Transverse colon (tissue), 4 donors: ENCODE measurements around the gene DAW1. TPM values are rescaled to one million over a fixed set of nuclear protein-coding genes. Genes with fewer than 3 reads are reported as not detected.

ENCODE experiments used
- DNase-seq: peaks from one replicate; pipeline ENCODE4 v3.0.0-alpha.2; 2019
- H3K27ac ChIP-seq, 4 donors: fragments of 200-600 bp; sonication (generic); 2 replicates each; pipeline ENCODE4 v1.5.1; 2016 to 2018; ENCODE audit warnings: inconsistent platforms in 4 of 4
- H3K27me3 ChIP-seq: fragments of 200-600 bp; sonication (generic); 2 replicates; pipeline ENCODE4 v1.5.1; 2017; ENCODE audit warnings: inconsistent platforms
- H3K36me3 ChIP-seq, 4 donors: fragments of 200-600 bp; sonication (generic); 2 replicates each; pipeline ENCODE4 v1.5.1; 2017 to 2019; ENCODE audit warnings: inconsistent platforms in 4 of 4
- H3K4me1 ChIP-seq, 4 donors: fragments of 200-600 bp; sonication (generic); 2 replicates each; pipeline ENCODE4 v1.5.1; 2017 to 2020; ENCODE audit warnings: inconsistent platforms in 4 of 4
- H3K4me3 ChIP-seq, 4 donors: fragments of 200-600 bp; sonication (generic); 1 replicate in 1 of 4; 2 replicates in 3 of 4; pipeline versions ENCODE4 v1.5.1 to v1.6.1; 2017 to 2019; ENCODE audit warnings: inconsistent platforms in 4 of 4
- H3K9me3 ChIP-seq, 2 donors: fragments of 200-600 bp; sonication (generic); 2 replicates each; pipeline ENCODE4 v1.5.1; 2017 to 2019; ENCODE audit warnings: inconsistent platforms in 2 of 2
- EP300 ChIP-seq: sonication (generic); formaldehyde crosslinking; IDR thresholded peaks from one replicate; pipeline ENCODE4 v1.6.1; 2017; ENCODE audit warnings: antibody characterized with exemption, low read depth
- POLR2A ChIP-seq: fragments of 450-650 bp; IDR thresholded peaks from one replicate; pipeline ENCODE4 v1.6.1; 2016; ENCODE audit warnings: antibody characterized with exemption, mild to moderate bottlenecking, moderate library complexity
- POLR2AphosphoS5 ChIP-seq, 3 donors: sonication (generic); formaldehyde crosslinking; IDR thresholded peaks; one replicate each; pipeline ENCODE4 v1.6.1; 2016; ENCODE audit warnings: antibody characterized with exemption in 3 of 3
- WGBS, 2 donors: methylation state at CpG; one replicate each; pipeline ENCODE4 v1.1.5; 2018; ENCODE audit warnings: low coverage in 1 of 2; 5-methylcytosine and 5-hydroxymethylcytosine counted together
- in situ Hi-C, 4 donors: fragments of 200-750 bp; cut with MboI; loops; one replicate each; pipeline versions ENCODE4 v1.15.0 to v1.15.1; 2017; ENCODE audit warnings: low sequenced_read_pairs in 3 of 4, low pct_ligation_motif_present in 1 of 4, low pct_unique_long_range_greater_than_20kb in 1 of 4
- intact Hi-C: fragments of 100-400 bp; cut with DNase I; formaldehyde crosslinking; loops from one replicate; pipeline ENCODE4 v1.15.1; 2023; ENCODE audit warnings: low total_unique reads
- total RNA-seq, 4 donors: library from RNA; depleted of rRNA; stranded (reverse); fragments of >200 nt; gene quantifications; one replicate each; pipeline ENCODE4 v1.1.0, GENCODE V29; 2016
- TF ChIP-seq, protein P1 (sequence below), 5 experiments: fragments of 200-600 bp in 3 of 5; fragments of 450-650 bp in 2 of 5; sonication (generic) in 3 of 5; IDR thresholded peaks; 1 replicate in 2 of 5; 2 replicates in 3 of 5; pipeline ENCODE4 v1.5.1; 2016 to 2017; ENCODE audit warnings: antibody characterized with exemption in 5 of 5, inconsistent platforms in 3 of 5, mild to moderate bottlenecking in 2 of 5, moderate library complexity in 1 of 5

DAW1 gene
- total RNA-seq, 4 donors from 2014 or later = not detected

DNA sequence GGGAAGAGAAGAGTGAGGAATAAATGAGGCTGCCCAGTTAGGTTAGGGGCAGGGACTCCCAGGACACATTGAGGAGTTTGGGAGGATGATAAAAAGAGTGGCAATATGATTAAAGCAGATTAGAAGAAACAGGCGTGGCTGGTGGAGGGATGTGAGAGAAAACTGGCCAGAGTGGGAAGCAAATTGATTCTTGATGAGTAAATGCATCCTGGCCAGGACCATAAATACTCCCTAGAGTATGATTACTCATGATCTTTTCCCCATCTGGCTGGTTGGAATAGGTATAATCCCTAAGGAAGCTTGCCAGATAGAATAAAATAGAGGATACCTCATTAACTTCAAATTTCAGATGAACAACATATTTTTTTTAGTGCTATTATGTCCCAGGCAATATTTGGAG lies 21.5 kb upstream of the DAW1 start:
- intact Hi-C loops = no loop called here

DNA sequence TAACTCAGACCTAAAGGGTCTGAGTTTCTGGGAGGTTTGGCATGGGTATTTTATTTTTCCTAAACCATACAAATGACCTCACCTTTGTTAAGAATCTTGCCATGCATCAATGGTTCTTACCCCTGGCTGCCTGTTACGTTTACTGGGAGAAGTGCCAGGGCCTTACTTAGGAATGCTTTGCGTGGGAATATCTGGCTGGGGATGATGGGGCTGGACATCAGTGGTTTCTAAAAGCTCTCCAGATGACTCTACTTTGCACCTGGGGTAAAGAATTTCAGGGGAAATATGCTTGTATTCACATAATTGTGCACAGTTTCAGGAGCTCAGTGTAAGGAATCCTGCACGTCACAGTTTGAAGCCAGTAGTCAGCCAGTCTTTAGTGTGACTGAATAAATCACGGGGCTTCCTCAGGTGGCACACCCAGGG lies 18.2 kb upstream of the DAW1 start:
- no peak for DNase-seq
- intact Hi-C loops (no loop called here), in situ Hi-C loops (loop anchor here in 2 of 4 donors (5.0 to 25.0 kb wide), 2 partner anchors 76 to 191 kb away; partner anchors contain the start of gene SCYGR5 (in 1 of the 2))
- Histone ChIP-seq H3K27ac (no peak overlapping the region), H3K9me3 (no peaks in the 10 kb centered on the region), H3K36me3 (no peaks in the 10 kb centered on the region), H3K4me1 (peaks cover 0 to 4% (median 0%) of the 10 kb centered on the region in 4 donors), H3K4me3 (no peak overlapping the region), H3K27me3 (no peaks in the 10 kb centered on the region)
- WGBS, 2 donors = 52 to 74% methylated on average over 2 to 4 of the region's 4 CpGs
- TF ChIP-seq EP300 = no peak
- TF ChIP-seq POLR2A = no peak
- TF ChIP-seq POLR2AphosphoS5 (IDR thresholded peaks at IDR 0.05) = no peak
- TF ChIP-seq, protein P1, sequence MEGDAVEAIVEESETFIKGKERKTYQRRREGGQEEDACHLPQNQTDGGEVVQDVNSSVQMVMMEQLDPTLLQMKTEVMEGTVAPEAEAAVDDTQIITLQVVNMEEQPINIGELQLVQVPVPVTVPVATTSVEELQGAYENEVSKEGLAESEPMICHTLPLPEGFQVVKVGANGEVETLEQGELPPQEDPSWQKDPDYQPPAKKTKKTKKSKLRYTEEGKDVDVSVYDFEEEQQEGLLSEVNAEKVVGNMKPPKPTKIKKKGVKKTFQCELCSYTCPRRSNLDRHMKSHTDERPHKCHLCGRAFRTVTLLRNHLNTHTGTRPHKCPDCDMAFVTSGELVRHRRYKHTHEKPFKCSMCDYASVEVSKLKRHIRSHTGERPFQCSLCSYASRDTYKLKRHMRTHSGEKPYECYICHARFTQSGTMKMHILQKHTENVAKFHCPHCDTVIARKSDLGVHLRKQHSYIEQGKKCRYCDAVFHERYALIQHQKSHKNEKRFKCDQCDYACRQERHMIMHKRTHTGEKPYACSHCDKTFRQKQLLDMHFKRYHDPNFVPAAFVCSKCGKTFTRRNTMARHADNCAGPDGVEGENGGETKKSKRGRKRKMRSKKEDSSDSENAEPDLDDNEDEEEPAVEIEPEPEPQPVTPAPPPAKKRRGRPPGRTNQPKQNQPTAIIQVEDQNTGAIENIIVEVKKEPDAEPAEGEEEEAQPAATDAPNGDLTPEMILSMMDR (IDR thresholded peaks at IDR 0.05) = no peak

More for the DNA sequence above, 21.5 kb upstream of the DAW1 start:
- no peaks in the 10 kb centered on the region for H3K36me3 ChIP-seq
- WGBS, 2 donors = 64 to 88% methylated on average over 1 of the region's 1 CpG
- H3K4me3 ChIP-seq = no peak overlapping the region
- TF ChIP-seq EP300 (no peak), POLR2A (no peak), POLR2AphosphoS5 (IDR thresholded peaks at IDR 0.05) (no peak)
- TF ChIP-seq, protein P1 (IDR thresholded peaks at IDR 0.05) = no peak
- DNase-seq = no peak
- peaks cover 0 to 4% (median 0%) of the 10 kb centered on the region in 4 donors for H3K4me1 ChIP-seq
- in situ Hi-C loops = loop anchor here in 2 of 4 donors (5.0 to 25.0 kb wide), 2 partner anchors 73 to 188 kb away; partner anchors contain the start of gene SCYGR5 (in 1 of the 2)
- H3K9me3 ChIP-seq = no peaks in the 10 kb centered on the region
- no peaks in the 10 kb centered on the region for H3K27me3 ChIP-seq
- H3K27ac ChIP-seq = no peak overlapping the region

DNA sequence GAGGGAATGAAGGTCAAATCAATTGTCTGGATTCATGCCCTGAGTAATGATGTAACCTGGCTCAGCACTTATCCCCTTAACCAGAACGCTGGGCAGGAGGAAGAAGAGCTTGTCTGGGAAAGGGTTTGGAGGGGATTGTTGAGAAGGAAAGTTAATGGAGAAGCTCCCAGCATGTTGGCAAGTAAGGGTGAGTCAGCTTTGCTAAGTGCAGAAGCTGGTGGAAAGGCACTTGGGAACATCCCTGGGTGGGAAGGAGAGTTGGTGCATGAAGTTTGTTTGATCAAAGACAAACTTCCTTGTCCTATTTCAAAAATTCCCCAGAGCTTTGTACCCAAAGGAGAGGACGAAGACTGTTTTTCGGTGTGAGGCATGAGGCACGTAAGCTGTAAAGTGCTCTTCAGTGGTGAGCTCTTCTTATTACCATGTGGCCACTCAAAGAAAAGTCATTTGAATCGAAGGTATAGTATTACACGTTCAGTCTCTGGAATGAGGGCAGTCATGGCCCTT lies 17.6 kb upstream of the DAW1 start:
- Histone ChIP-seq H3K27me3 (no peaks in the 10 kb centered on the region), H3K4me3 (no peak overlapping the region), H3K36me3 (no peaks in the 10 kb centered on the region), H3K4me1 (peaks cover 0 to 1% (median 0%) of the 10 kb centered on the region in 4 donors), H3K9me3 (no peaks in the 10 kb centered on the region), H3K27ac (no peak overlapping the region)
- WGBS, 2 donors = 66 to 74% methylated on average over 3 to 6 of the region's 6 CpGs
- DNase-seq = no peak
- intact Hi-C loops = no loop called here
- no peak for TF ChIP-seq POLR2A
- TF ChIP-seq, protein P1 (IDR thresholded peaks at IDR 0.05) = no peak
- no peak for TF ChIP-seq POLR2AphosphoS5 (IDR thresholded peaks at IDR 0.05)
- no peak for TF ChIP-seq EP300
- in situ Hi-C loops = loop anchor here in 2 of 4 donors (5.0 to 25.0 kb wide), 2 partner anchors 77 to 192 kb away; partner anchors contain the start of gene SCYGR5 (in 1 of the 2)

DNA sequence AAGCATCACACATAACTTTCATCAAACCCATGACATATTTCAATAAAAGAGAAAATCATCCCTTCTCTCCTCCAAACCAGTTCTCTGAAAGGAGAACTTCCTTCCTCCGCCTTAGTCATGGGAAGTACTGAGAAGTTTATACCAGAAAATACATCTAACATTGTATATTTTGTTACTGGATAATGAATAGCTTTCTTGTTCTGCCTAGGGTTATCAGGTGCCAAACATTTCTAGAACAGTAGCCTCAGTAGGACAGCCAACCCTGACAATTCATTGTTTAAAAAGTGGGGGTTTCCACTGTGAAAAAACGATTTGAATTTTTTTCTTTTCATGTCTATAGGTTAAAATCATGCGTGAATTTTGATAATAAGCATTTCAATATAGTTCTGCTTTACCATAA lies 16.0 kb upstream of the DAW1 start:
- DNase-seq = no peak
- Histone ChIP-seq H3K36me3 (no peaks in the 10 kb centered on the region), H3K27ac (no peak overlapping the region), H3K4me1 (no peaks in the 10 kb centered on the region), H3K9me3 (no peaks in the 10 kb centered on the region), H3K4me3 (no peak overlapping the region), H3K27me3 (no peaks in the 10 kb centered on the region)
- intact Hi-C loops (no loop called here), in situ Hi-C loops (loop anchor here in 1 of 4 donors (25.0 kb wide), 1 partner anchor 193 kb away; the partner anchor contains the start of gene SCYGR5)
- TF ChIP-seq POLR2A (no peak), EP300 (no peak), POLR2AphosphoS5 (IDR thresholded peaks at IDR 0.05) (no peak)
- TF ChIP-seq, protein P1 (IDR thresholded peaks at IDR 0.05) = no peak
- WGBS, 2 donors = 51 to 58% methylated on average over 3 of the region's 3 CpGs
